A673 (cell line): ENCODE measurements around the gene MAML2. TPM values are rescaled to one million over a fixed set of nuclear protein-coding genes. Genes with fewer than 3 reads are reported as not detected.

Source experiments
- BruUV-seq: library from RNA; stranded (reverse); fragments of 400-500 nt; replicated peaks from 2 replicates; lab custom pipeline; 2021; lab: Mats Ljungman, UMichigan
- CTCF ChIA-PET: fragments of 300-600 bp; sonication (Branson Sonifier 250); formaldehyde crosslinking; loops from one replicate; lab custom pipeline; 2022; ENCODE audit warnings: antibody characterized with exemption; lab: Charles Lee
- POLR2A ChIA-PET: fragments of 300-600 bp; sonication (Branson Sonifier 250); formaldehyde crosslinking; loops from one replicate; lab custom pipeline; 2022; ENCODE audit warnings: antibody characterized with exemption; ENCODE audit not compliant: low non-redundant PET; lab: Charles Lee
- DNase-seq: peaks from one replicate; pipeline ENCODE4 v3.0.0-alpha.2; 2015; ENCODE audit warnings: low spot score
- H3K27ac ChIP-seq: fragments of 200-600 bp; sonication (generic); 2 replicates; pipeline ENCODE4 v1.5.1; 2016; ENCODE audit warnings: mixed run types, low read depth, mild to moderate bottlenecking, mixed read lengths, antibody characterized with exemption, low read length; ENCODE audit not compliant: poor library complexity, severe bottlenecking
- H3K27me3 ChIP-seq: fragments of 200-600 bp; sonication (generic); replicated peaks from 2 replicates; pipeline ENCODE4 v1.6.1; 2017; ENCODE audit warnings: mixed run types, low read depth, mild to moderate bottlenecking, mixed read lengths, antibody characterized with exemption, low read length; ENCODE audit not compliant: insufficient read depth, poor library complexity
- H3K36me3 ChIP-seq: fragments of 200-600 bp; sonication (generic); 2 replicates; pipeline ENCODE4 v1.6.1; 2016; ENCODE audit warnings: mixed run types, mild to moderate bottlenecking, mixed read lengths, antibody characterized with exemption, low read length; ENCODE audit not compliant: insufficient read depth, poor library complexity, severe bottlenecking
- H3K4me1 ChIP-seq: fragments of 200-600 bp; sonication (generic); 2 replicates; pipeline ENCODE4 v1.6.1; 2017; ENCODE audit warnings: mixed run types, mild to moderate bottlenecking, mixed read lengths, antibody characterized with exemption, low read length; ENCODE audit not compliant: insufficient read depth, poor library complexity, severe bottlenecking
- H3K4me3 ChIP-seq: fragments of 200-600 bp; sonication (generic); 2 replicates; pipeline ENCODE4 v1.5.1; 2016; ENCODE audit warnings: low read depth, mixed run types, mild to moderate bottlenecking, mixed read lengths, low read length; ENCODE audit not compliant: poor library complexity, severe bottlenecking
- H3K9me3 ChIP-seq: fragments of 200-600 bp; sonication (generic); 2 replicates; pipeline ENCODE4 v1.6.1; 2016; ENCODE audit warnings: mixed run types, low read depth, mild to moderate bottlenecking, mixed read lengths, antibody characterized with exemption, low read length; ENCODE audit not compliant: poor library complexity, severe bottlenecking
- CTCF ChIP-seq: fragments of 300-800, 200-600 bp; sonication (generic); conservative IDR thresholded peaks from 2 replicates; pipeline ENCODE4 v1.5.1; 2017; ENCODE audit warnings: low read depth, mild to moderate bottlenecking, antibody characterized with exemption, low read length, moderate library complexity, mixed read lengths
- EZH2 ChIP-seq: fragments of 200-600 bp; sonication (generic); IDR thresholded peaks from 2 replicates; pipeline ENCODE4 v1.6.1; 2017; ENCODE audit warnings: borderline replicate concordance, low read depth, mild to moderate bottlenecking, mixed read lengths, antibody characterized with exemption, low read length; ENCODE audit not compliant: poor library complexity, severe bottlenecking
- intact Hi-C: fragments of 100-400 bp; cut with micrococcal nuclease; formaldehyde crosslinking; loops from one replicate; pipeline ENCODE4 v1.10.0; 2022; ENCODE audit not compliant: unreplicated experiment
- total RNA-seq: library from RNA; stranded (reverse); gene quantifications from 2 replicates; pipeline ENCODE4 v1.2.3, GENCODE V29; 2021

MAML2 gene
- total RNA-seq, 1 experiment from 2014 or later, result 6.4 TPM

- no TSS peak for BruUV-seq
- CTCF ChIA-PET, result no interaction called here
- intact Hi-C loops, result no loop called here
- Histone ChIP-seq H3K4me1 (no peaks in the 10 kb centered on the region), H3K9me3 (no peaks in the 10 kb centered on the region), H3K27me3 (no peaks in the 10 kb centered on the region), H3K27ac (no peak overlapping the region), H3K36me3 (no peaks in the 10 kb centered on the region), H3K4me3 (no peak overlapping the region)
- POLR2A ChIA-PET, result no interaction called here
- TF ChIP-seq EZH2, result no peak
- TF ChIP-seq CTCF, result no peak
- peak; percentile 34 for DNase-seq
Observed at GRCh38 chr11:96105197-96105895, 237.6 kb downstream of the MAML2 start.

- no peak for TF ChIP-seq EZH2
- intact Hi-C loops, result no loop called here
- CTCF ChIA-PET, result no interaction called here
Observed at GRCh38 chr11:96104496-96104895, 238.5 kb downstream of the MAML2 start.

GRCh38 chr11:96103721-96104120 lies 239.3 kb downstream of the MAML2 start:
- intact Hi-C loops, result no loop called here
- TF ChIP-seq CTCF, result no peak
- no peak for TF ChIP-seq EZH2
- no peak overlapping the region for H3K4me3 ChIP-seq

More at GRCh38 chr11:96104496-96104895, 238.5 kb downstream of the MAML2 start:
- no TSS peak for BruUV-seq
- POLR2A ChIA-PET, result no interaction called here
- Histone ChIP-seq H3K27ac (no peak overlapping the region), H3K27me3 (no peaks in the 10 kb centered on the region), H3K36me3 (no peaks in the 10 kb centered on the region), H3K4me3 (no peak overlapping the region), H3K9me3 (no peaks in the 10 kb centered on the region), H3K4me1 (no peaks in the 10 kb centered on the region)
- DNase-seq, result no peak

GRCh38 chr11:96103102-96103501 lies 239.9 kb downstream of the MAML2 start:
- H3K4me3 ChIP-seq, result no peak overlapping the region
- no peaks in the 10 kb centered on the region for H3K27me3 ChIP-seq
- intact Hi-C loops, result no loop called here
- no peak for DNase-seq
- H3K9me3 ChIP-seq, result no peaks in the 10 kb centered on the region
- BruUV-seq, result no TSS peak
- TF ChIP-seq EZH2, result no peak
- H3K4me1 ChIP-seq, result peaks cover 9% of the 10 kb centered on the region
- ChIA-PET POLR2A (no interaction called here), CTCF (no interaction called here)
- H3K36me3 ChIP-seq, result no peaks in the 10 kb centered on the region
- no peak overlapping the region for H3K27ac ChIP-seq

More at GRCh38 chr11:96103721-96104120, 239.3 kb downstream of the MAML2 start:
- Histone ChIP-seq H3K4me1 (peaks cover 3% of the 10 kb centered on the region), H3K36me3 (no peaks in the 10 kb centered on the region), H3K9me3 (no peaks in the 10 kb centered on the region), H3K27me3 (no peaks in the 10 kb centered on the region), H3K27ac (no peak overlapping the region)
- POLR2A ChIA-PET, result no interaction called here
- CTCF ChIA-PET, result no interaction called here
- no TSS peak for BruUV-seq
- DNase-seq, result no peak
